Measurements from ENCODE around the gene ETS1.

Gene ETS1

DNA sequence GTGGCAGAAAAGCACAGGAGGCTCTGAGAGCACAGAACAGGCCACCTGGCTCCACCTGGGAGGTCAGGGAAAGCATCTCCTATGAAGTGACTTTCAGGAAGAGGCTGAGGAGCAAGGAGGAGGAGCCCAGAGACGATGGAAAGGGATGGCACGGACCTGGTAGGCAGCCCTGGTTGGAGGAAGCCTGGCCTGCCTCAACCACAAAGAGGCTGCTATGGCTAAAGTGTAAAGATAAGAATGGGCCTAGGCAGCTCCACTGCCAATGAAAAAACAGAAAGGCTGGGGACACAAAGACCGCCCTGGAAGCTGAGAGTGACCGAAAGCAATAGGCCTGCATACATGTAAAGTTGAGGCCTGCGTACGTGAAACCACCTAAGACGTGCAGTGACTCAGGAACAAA lies 31.2 kb upstream of the ETS1 start:
- no peaks in the 10 kb centered on the region for H3K27me3 ChIP-seq (ENCODE audit: insufficient read depth, poor library complexity, severe bottlenecking)
- no peak for DNase-seq (ENCODE audit: low read depth in 1 of 2, low spot score in 1 of 2)
- H3K4me3 ChIP-seq (replicated peaks; ENCODE audit: insufficient read depth, low read length), result no peak overlapping the region
- TF ChIP-seq CTCF (IDR thresholded peaks at IDR 0.05; ENCODE audit: insufficient read depth, low read length), result no peak
- TF ChIP-seq GABPA (IDR thresholded peaks at IDR 0.05; ENCODE audit: low read depth), result no peak
- TF ChIP-seq SPI1 (IDR thresholded peaks at IDR 0.05; ENCODE audit: borderline replicate concordance, low read depth), result no peak
- TF ChIP-seq, protein P1, sequence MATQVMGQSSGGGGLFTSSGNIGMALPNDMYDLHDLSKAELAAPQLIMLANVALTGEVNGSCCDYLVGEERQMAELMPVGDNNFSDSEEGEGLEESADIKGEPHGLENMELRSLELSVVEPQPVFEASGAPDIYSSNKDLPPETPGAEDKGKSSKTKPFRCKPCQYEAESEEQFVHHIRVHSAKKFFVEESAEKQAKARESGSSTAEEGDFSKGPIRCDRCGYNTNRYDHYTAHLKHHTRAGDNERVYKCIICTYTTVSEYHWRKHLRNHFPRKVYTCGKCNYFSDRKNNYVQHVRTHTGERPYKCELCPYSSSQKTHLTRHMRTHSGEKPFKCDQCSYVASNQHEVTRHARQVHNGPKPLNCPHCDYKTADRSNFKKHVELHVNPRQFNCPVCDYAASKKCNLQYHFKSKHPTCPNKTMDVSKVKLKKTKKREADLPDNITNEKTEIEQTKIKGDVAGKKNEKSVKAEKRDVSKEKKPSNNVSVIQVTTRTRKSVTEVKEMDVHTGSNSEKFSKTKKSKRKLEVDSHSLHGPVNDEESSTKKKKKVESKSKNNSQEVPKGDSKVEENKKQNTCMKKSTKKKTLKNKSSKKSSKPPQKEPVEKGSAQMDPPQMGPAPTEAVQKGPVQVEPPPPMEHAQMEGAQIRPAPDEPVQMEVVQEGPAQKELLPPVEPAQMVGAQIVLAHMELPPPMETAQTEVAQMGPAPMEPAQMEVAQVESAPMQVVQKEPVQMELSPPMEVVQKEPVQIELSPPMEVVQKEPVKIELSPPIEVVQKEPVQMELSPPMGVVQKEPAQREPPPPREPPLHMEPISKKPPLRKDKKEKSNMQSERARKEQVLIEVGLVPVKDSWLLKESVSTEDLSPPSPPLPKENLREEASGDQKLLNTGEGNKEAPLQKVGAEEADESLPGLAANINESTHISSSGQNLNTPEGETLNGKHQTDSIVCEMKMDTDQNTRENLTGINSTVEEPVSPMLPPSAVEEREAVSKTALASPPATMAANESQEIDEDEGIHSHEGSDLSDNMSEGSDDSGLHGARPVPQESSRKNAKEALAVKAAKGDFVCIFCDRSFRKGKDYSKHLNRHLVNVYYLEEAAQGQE (IDR thresholded peaks at IDR 0.05; ENCODE audit: insufficient replicate concordance, low read depth), result no peak
- no peak for TF ChIP-seq POLR2AphosphoS5 (IDR thresholded peaks at IDR 0.05; ENCODE audit: low read depth)
- no peak overlapping the region for H3K27ac ChIP-seq (replicated peaks)

DNA sequence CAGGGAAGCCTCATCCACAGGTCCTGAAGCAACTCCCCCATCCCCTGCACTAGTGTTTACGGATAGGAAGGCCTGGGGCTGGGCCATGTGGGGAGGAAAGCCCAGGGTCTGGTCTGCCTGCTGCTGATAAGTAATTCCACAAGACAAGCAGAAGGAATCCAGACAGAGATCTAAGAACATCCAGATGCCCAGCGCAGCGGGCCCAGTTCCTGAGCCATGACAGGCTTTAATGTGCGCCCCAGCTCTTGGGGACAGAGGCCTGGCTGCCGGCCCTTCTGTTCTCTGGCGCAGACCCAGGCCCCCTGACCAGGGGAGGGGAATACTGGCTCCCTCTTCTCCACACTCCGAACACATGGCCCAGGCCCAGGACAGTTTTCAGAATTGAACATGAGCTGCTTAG lies 28.8 kb upstream of the ETS1 start:
- no peak overlapping the region for H3K27ac ChIP-seq (replicated peaks)
- H3K27me3 ChIP-seq (ENCODE audit: insufficient read depth, poor library complexity, severe bottlenecking), result no peaks in the 10 kb centered on the region
- H3K4me3 ChIP-seq (replicated peaks; ENCODE audit: insufficient read depth, low read length), result no peak overlapping the region
- no peak for DNase-seq (ENCODE audit: low read depth in 1 of 2, low spot score in 1 of 2)
- TF ChIP-seq SPI1 (IDR thresholded peaks at IDR 0.05; ENCODE audit: borderline replicate concordance, low read depth) (no peak), GABPA (IDR thresholded peaks at IDR 0.05; ENCODE audit: low read depth) (no peak), CTCF (IDR thresholded peaks at IDR 0.05; ENCODE audit: insufficient read depth, low read length) (no peak), POLR2AphosphoS5 (IDR thresholded peaks at IDR 0.05; ENCODE audit: low read depth) (no peak)
- TF ChIP-seq, protein P1 (IDR thresholded peaks at IDR 0.05; ENCODE audit: insufficient replicate concordance, low read depth), result no peak

DNA sequence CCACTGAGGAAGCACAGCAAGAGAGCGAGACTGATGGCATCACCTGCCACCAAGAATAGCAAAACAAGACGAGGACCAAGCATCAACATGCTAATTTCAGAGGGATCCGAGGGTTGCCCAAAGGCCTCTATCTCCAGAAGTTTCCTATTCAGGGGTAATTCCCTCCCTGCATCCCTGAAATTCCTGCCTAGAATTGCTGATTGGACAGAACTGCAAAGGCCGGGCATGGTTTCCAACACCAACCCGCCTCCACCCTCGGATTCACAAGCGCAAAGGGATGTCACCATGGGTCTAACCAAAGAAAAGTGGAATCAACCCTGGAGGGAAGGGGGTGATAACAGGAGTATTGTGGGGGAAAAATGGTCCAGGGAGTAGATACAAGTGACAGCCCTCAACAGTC lies 28.3 kb upstream of the ETS1 start:
- no peaks in the 10 kb centered on the region for H3K27me3 ChIP-seq (ENCODE audit: insufficient read depth, poor library complexity, severe bottlenecking)
- TF ChIP-seq GABPA (IDR thresholded peaks at IDR 0.05; ENCODE audit: low read depth) (no peak), POLR2AphosphoS5 (IDR thresholded peaks at IDR 0.05; ENCODE audit: low read depth) (no peak), CTCF (IDR thresholded peaks at IDR 0.05; ENCODE audit: insufficient read depth, low read length) (no peak), SPI1 (IDR thresholded peaks at IDR 0.05; ENCODE audit: borderline replicate concordance, low read depth) (no peak)
- TF ChIP-seq, protein P1 (IDR thresholded peaks at IDR 0.05; ENCODE audit: insufficient replicate concordance, low read depth), result no peak
- H3K4me3 ChIP-seq (replicated peaks; ENCODE audit: insufficient read depth, low read length), result no peak overlapping the region
- DNase-seq (ENCODE audit: low read depth in 1 of 2, low spot score in 1 of 2), result no peak
- no peak overlapping the region for H3K27ac ChIP-seq (replicated peaks)

Data from HL-60 (cell line).